HepG2 (cell line): ENCODE measurements around the gene CREB1. TPM values are rescaled to one million over a fixed set of nuclear protein-coding genes. Genes with fewer than 3 reads are reported as not detected.

ENCODE experiments used
- ATAC-seq: fragments of 200-7000 bp; cut with Tn5 transposase; 3 replicates; pipeline ENCODE4 v1.9.1; 2020; ENCODE audit warnings: mild to moderate bottlenecking, moderate library complexity
- BruUV-seq: library from RNA; stranded (reverse); fragments of 400-500 nt; replicated peaks from 2 replicates; lab custom pipeline; 2021; lab: Mats Ljungman, UMichigan
- CTCF ChIA-PET: fragments of 300-600 bp; formaldehyde crosslinking; extraction: SDS; loops from one replicate; lab custom pipeline; 2021; ENCODE audit warnings: low total read pairs, inconsistent platforms, low intra/inter-chr PET ratio; lab: Yijun Ruan, JAX
- POLR2A ChIA-PET: fragments of 350-600 bp; sonication (Branson Sonifier 250); formaldehyde crosslinking; loops from one replicate; lab custom pipeline; 2020; ENCODE audit warnings: antibody characterized with exemption, inconsistent platforms; lab: Yijun Ruan, JAX
- DNase-seq: peaks from one replicate; pipeline ENCODE4 v3.0.0-alpha.2; 2015; ENCODE audit warnings: low spot score
- FAIRE-seq: peaks from 3 replicates; lab custom pipeline; 2011; peaks lifted over from hg19 to GRCh38; lab: Jason Lieb, UNC
- H2AFZ ChIP-seq: one replicate; pipeline ENCODE4 v1.6.1; 2011; ENCODE audit warnings: low read length, inconsistent platforms
- H3K27ac ChIP-seq: fragments of 300-600 bp; 3 replicates; pipeline ENCODE4 v1.8.0; 2011; ENCODE audit warnings: mixed run types, mild to moderate bottlenecking, mixed read lengths, low read length, inconsistent platforms; ENCODE audit not compliant: insufficient read depth; ENCODE audit errors: extremely low read length
- H3K27me3 ChIP-seq, 2 experiments: fragments of 200-600 bp in 1 of 2; 2 replicates in 1 of 2; 3 replicates in 1 of 2; pipeline versions ENCODE4 v1.6.0 to v1.8.0; 2011; ENCODE audit warnings: low read length in 2 of 2, mild to moderate bottlenecking in 2 of 2, moderate library complexity in 2 of 2, inconsistent platforms in 1 of 2; ENCODE audit not compliant: insufficient read depth in 2 of 2, control insufficient read depth in 1 of 2
- H3K36me3 ChIP-seq, 2 experiments: fragments of 200-600 bp in 1 of 2; replicated peaks in 1 of 2; 2 replicates in 1 of 2; 3 replicates in 1 of 2; pipeline versions ENCODE4 v1.5.1 to v1.8.0; 2011; ENCODE audit warnings: low read length in 2 of 2, inconsistent platforms in 1 of 2; ENCODE audit not compliant: insufficient read depth in 2 of 2, control insufficient read depth in 1 of 2
- H3K4me1 ChIP-seq: 2 replicates; pipeline ENCODE4 v1.5.1; 2012; ENCODE audit warnings: low read length, inconsistent platforms; ENCODE audit not compliant: insufficient read depth
- H3K4me2 ChIP-seq: 2 replicates; pipeline ENCODE4 v1.6.0; 2011; ENCODE audit warnings: low read depth, low read length, inconsistent platforms
- H3K4me3 ChIP-seq, 3 experiments: fragments of 200-600 bp in 1 of 3; sonication (generic), shearing (Covaris generic) in 1 of 3; replicated peaks in 1 of 3; 2 replicates each; pipeline ENCODE4 v1.5.1; 2011 to 2016; ENCODE audit warnings: low read length in 3 of 3, inconsistent platforms in 2 of 3, low read depth in 2 of 3, mild to moderate bottlenecking in 2 of 3, control low read depth in 1 of 3, mixed read lengths in 1 of 3; ENCODE audit not compliant: insufficient read depth in 1 of 3
- H3K79me2 ChIP-seq: one replicate; pipeline ENCODE4 v1.6.1; 2011; ENCODE audit warnings: low read length, inconsistent platforms; ENCODE audit not compliant: insufficient read depth
- H3K9ac ChIP-seq: 2 replicates; pipeline ENCODE4 v1.6.0; 2011; ENCODE audit warnings: mild to moderate bottlenecking, low read depth, low read length, inconsistent platforms; ENCODE audit not compliant: insufficient read depth
- H3K9me3 ChIP-seq: 2 replicates; pipeline ENCODE4 v1.5.1; 2012; ENCODE audit warnings: mild to moderate bottlenecking, low read length
- H4K20me1 ChIP-seq: 2 replicates; pipeline ENCODE4 v1.6.0; 2011; ENCODE audit warnings: inconsistent platforms, mild to moderate bottlenecking, low read length, moderate library complexity; ENCODE audit not compliant: insufficient read depth
- AFF4 ChIP-seq: sonication (generic); formaldehyde crosslinking; IDR thresholded peaks from 2 replicates; pipeline ENCODE4 v1.4.0; 2020; ENCODE audit warnings: missing genetic modification reagents
- ATF4 ChIP-seq, 2 experiments: fragments of 450-650 bp in 1 of 2; sonication (generic) in 1 of 2; formaldehyde crosslinking; IDR thresholded peaks; 2 replicates each; pipeline versions ENCODE4 v1.5.0 to v1.8.0; 2020 to 2022; ENCODE audit warnings: mild to moderate bottlenecking in 1 of 2, missing genetic modification reagents in 1 of 2
- CCAR2 ChIP-seq: fragments of 200-400 bp; formaldehyde crosslinking; optimal IDR thresholded peaks from 2 replicates; pipeline ENCODE3; 2018; ENCODE audit warnings: low read depth, mild to moderate bottlenecking, low read length, moderate library complexity
- EEA1 ChIP-seq: sonication (generic); formaldehyde crosslinking; IDR thresholded peaks from 2 replicates; pipeline ENCODE4 v1.5.1; 2020; ENCODE audit warnings: mild to moderate bottlenecking, missing genetic modification reagents, borderline replicate concordance
- ETV5 ChIP-seq: IDR thresholded peaks from 2 replicates; pipeline ENCODE4 v1.6.1; 2018; ENCODE audit warnings: missing biosample characterization, missing genetic modification reagents, inconsistent platforms, borderline replicate concordance
- ETV6 ChIP-seq: sonication (generic); formaldehyde crosslinking; conservative IDR thresholded peaks from 2 replicates; pipeline ENCODE4 v1.4.0; 2020; ENCODE audit warnings: missing genetic modification reagents
- IRF2 ChIP-seq: IDR thresholded peaks from 2 replicates; pipeline ENCODE4 v1.6.1; 2018; ENCODE audit warnings: missing genetic modification reagents, missing compliant biosample characterization
- JUND ChIP-seq: sonication (generic); formaldehyde crosslinking; IDR thresholded peaks from 2 replicates; pipeline ENCODE4 v1.8.0; 2022; ENCODE audit warnings: mild to moderate bottlenecking, missing genetic modification reagents
- NBN ChIP-seq: fragments of 450-650 bp; conservative IDR thresholded peaks from 2 replicates; pipeline ENCODE4 v1.6.1; 2017
- SETDB1 ChIP-seq: sonication (generic); formaldehyde crosslinking; IDR thresholded peaks from 2 replicates; pipeline ENCODE4 v1.5.1; 2020; ENCODE audit warnings: missing genetic modification reagents, mild to moderate bottlenecking, borderline replicate concordance
- SMARCC2 ChIP-seq: fragments of 450-650 bp; IDR thresholded peaks from 2 replicates; pipeline ENCODE4 v1.6.1; 2017; ENCODE audit warnings: antibody characterized with exemption, mild to moderate bottlenecking
- TBP ChIP-seq: sonication (generic); formaldehyde crosslinking; IDR thresholded peaks from 2 replicates; pipeline ENCODE4 v1.5.0; 2020; ENCODE audit warnings: missing genetic modification reagents
- ZNF256 ChIP-seq: sonication (generic); formaldehyde crosslinking; conservative IDR thresholded peaks from 2 replicates; pipeline ENCODE4 v1.4.0; 2020; ENCODE audit warnings: missing genetic modification reagents
- ZNF274 ChIP-seq: sonication (generic); formaldehyde crosslinking; IDR thresholded peaks from 2 replicates; pipeline ENCODE4 v1.5.1; 2020; ENCODE audit warnings: mild to moderate bottlenecking, missing genetic modification reagents
- ZNF335 ChIP-seq: sonication (generic); formaldehyde crosslinking; IDR thresholded peaks from 2 replicates; pipeline ENCODE4 v1.4.0; 2020; ENCODE audit warnings: missing genetic modification reagents
- ZNF383 ChIP-seq: sonication (generic); formaldehyde crosslinking; IDR thresholded peaks from 2 replicates; pipeline ENCODE4 v1.4.0; 2020; ENCODE audit warnings: missing genetic modification reagents, mild to moderate bottlenecking, borderline replicate concordance
- ZSCAN29 ChIP-seq: sonication (generic); formaldehyde crosslinking; conservative IDR thresholded peaks from 2 replicates; pipeline ENCODE4 v1.4.0; 2020; ENCODE audit warnings: mild to moderate bottlenecking, missing genetic modification reagents
- WGBS: methylation state at CpG from one replicate; pipeline ENCODE4 v1.1.6; 2017; ENCODE audit warnings: low lambda C conversion rate; 5-methylcytosine and 5-hydroxymethylcytosine counted together
- in situ Hi-C: cut with HindIII; loops from 2 replicates; pipeline ENCODE4 v1.10.0; 2017; ENCODE audit warnings: low pct_unique_long_range_greater_than_20kb; ENCODE audit not compliant: extremely low pct_ligation_motif_present
- intact Hi-C: fragments of 100-400 bp; cut with micrococcal nuclease; formaldehyde crosslinking; loops from one replicate; pipeline ENCODE4 v1.10.0; 2022; ENCODE audit not compliant: unreplicated experiment
- polyA plus RNA-seq, 8 experiments: library from polyadenylated mRNA; depleted of rRNA in 3 of 8; stranded (reverse) in 7 of 8; unstranded in 1 of 8; fragments of >200 nt; fragmentation: Illumina TruSeq in 4 of 8; extraction: Trizol in 4 of 8; gene quantifications; 2 replicates each; pipeline versions ENCODE4 v1.2.1 to v1.2.3, GENCODE V29; 2011 to 2016; ENCODE audit warnings: low read depth in 4 of 8, missing spikeins in 1 of 8, mixed read lengths in 1 of 8; ENCODE audit not compliant: insufficient read depth in 1 of 8
- total RNA-seq, 5 experiments: library from RNA; depleted of rRNA; stranded (reverse); fragments of >200 nt; fragmentation: Illumina TruSeq; extraction: Trizol; gene quantifications; 2 replicates each; pipeline ENCODE4 v1.2.3, GENCODE V29; 2016; ENCODE audit warnings: low read depth in 1 of 5

Gene CREB1
- total and polyA plus RNA-seq, 2 of the 13 experiments (the other 11 are each of a cell fraction or from before 2014, with no cell fraction given) = 51.8 to 51.9 TPM

GRCh38 chr2:207614824-207615223 is 85.1 kb downstream of the CREB1 start:
- no TSS peak for BruUV-seq
- Histone ChIP-seq H4K20me1 (no peaks in the 10 kb centered on the region; the same call in 1 of the 2 replicates), H3K4me1 (peaks cover 11% of the 10 kb centered on the region), H3K4me3 (no peak overlapping the region), H2AFZ (no peak overlapping the region), H3K27me3 (no peaks in the 10 kb centered on the region), H3K36me3 (peaks cover 12 to 56% of the 10 kb centered on the region in 2 experiments), H3K79me2 (no peaks in the 10 kb centered on the region), H3K9me3 (no peaks in the 10 kb centered on the region), H3K27ac (no peak overlapping the region), H3K4me2 (no peak overlapping the region), H3K9ac (no peak overlapping the region)
- no peak for TF ChIP-seq ZNF274
- TF ChIP-seq IRF2 (CRISPR knock-in tag) = no peak
- no peak for TF ChIP-seq JUND
- no peak for TF ChIP-seq ZNF256 (CRISPR knock-in tag)
- ATAC-seq = no peak
- POLR2A ChIA-PET = no interaction called here
- CTCF ChIA-PET = no interaction called here
- in situ Hi-C loops = no loop called here
- peak; percentile 44 for FAIRE-seq
- intact Hi-C loops = no loop called here
- WGBS = 98% methylated on average over 2 of the region's 2 CpGs
- no peak for DNase-seq

- Histone ChIP-seq H3K27ac (no peak overlapping the region), H3K4me3 (no peak overlapping the region), H4K20me1 (no peaks in the 10 kb centered on the region; the same call in 1 of the 2 replicates), H3K27me3 (no peaks in the 10 kb centered on the region), H3K9ac (no peak overlapping the region), H3K4me2 (no peak overlapping the region), H3K9me3 (no peaks in the 10 kb centered on the region), H3K4me1 (peaks cover 25% of the 10 kb centered on the region), H3K36me3 (peaks cover 12 to 65% of the 10 kb centered on the region in 2 experiments), H3K79me2 (no peaks in the 10 kb centered on the region), H2AFZ (no peak overlapping the region)
- in situ Hi-C loops = no loop called here
- WGBS = 95% methylated on average over 4 of the region's 4 CpGs
- intact Hi-C loops = no loop called here
- CTCF ChIA-PET = no interaction called here
- DNase-seq = no peak
- POLR2A ChIA-PET = no interaction called here
- no peak for FAIRE-seq
- no TSS peak for BruUV-seq
- ATAC-seq = no peak
- TF ChIP-seq NBN (no peak), ZNF335 (CRISPR knock-in tag) (no peak), SMARCC2 (no peak), ETV5 (no peak), ZNF274 (no peak), AFF4 (no peak), ETV6 (CRISPR knock-in tag) (no peak), ZNF383 (no peak), ZSCAN29 (CRISPR knock-in tag) (no peak), CCAR2 (no peak), ATF4 (CRISPR knock-in tag; IDR thresholded peaks at IDR 0.05) (no peak), TBP (CRISPR knock-in tag) (no peak), EEA1 (CRISPR knock-in tag) (no peak), SETDB1 (CRISPR knock-in tag) (no peak)
Observed at GRCh38 chr2:207616185-207616584, 86.4 kb downstream of the CREB1 start.
